Fibroblast of lung (primary cell): ENCODE data around the gene TIMM17B. TPM values are rescaled to one million over a fixed set of nuclear protein-coding genes. Genes with fewer than 3 reads are reported as not detected.

Experiments used
- DNase-seq, 2 donors: peaks; one replicate each; pipeline versions ENCODE4 v3.0.0 to v3.0.0-alpha.2; 2010; ENCODE audit warnings: low read depth in 2 of 2
- H2AFZ ChIP-seq: 2 replicates; pipeline ENCODE4 v1.5.1; 2012; ENCODE audit warnings: low read length, control low read depth, inconsistent platforms
- H3K27ac ChIP-seq: 2 replicates; pipeline ENCODE4 v1.5.1; 2011; ENCODE audit warnings: low read length, control low read depth; ENCODE audit not compliant: insufficient read depth
- H3K27me3 ChIP-seq: 2 replicates; pipeline ENCODE4 v1.5.1; 2011; ENCODE audit warnings: mild to moderate bottlenecking, low read length; ENCODE audit not compliant: control insufficient read depth, insufficient read depth
- H3K36me3 ChIP-seq: 2 replicates; pipeline ENCODE4 v1.5.1; 2011; ENCODE audit warnings: low read length; ENCODE audit not compliant: control insufficient read depth, insufficient read depth
- H3K4me1 ChIP-seq: 2 replicates; pipeline ENCODE4 v1.5.1; 2011; ENCODE audit warnings: low read length; ENCODE audit not compliant: control insufficient read depth, insufficient read depth; ENCODE audit errors: extremely low read depth
- H3K4me2 ChIP-seq: 2 replicates; pipeline ENCODE4 v1.5.1; 2011; ENCODE audit warnings: low read length, control low read depth; ENCODE audit not compliant: insufficient read depth; ENCODE audit errors: extremely low read depth
- H3K4me3 ChIP-seq, 4 experiments: fragments of 200-600 bp in 1 of 4; sonication (generic) in 1 of 4; replicated peaks in 1 of 4; 2 replicates each; pipeline ENCODE4 v1.5.1; 2011 to 2016; ENCODE audit warnings: low read length in 4 of 4, low read depth in 3 of 4, mild to moderate bottlenecking in 3 of 4, control low read depth in 2 of 4, inconsistent platforms in 1 of 4, mixed read lengths in 1 of 4; ENCODE audit not compliant: insufficient read depth in 1 of 4; ENCODE audit errors: control extremely low read depth in 1 of 4
- H3K79me2 ChIP-seq: 2 replicates; pipeline ENCODE4 v1.5.1; 2012; ENCODE audit warnings: mild to moderate bottlenecking, low read length, inconsistent platforms; ENCODE audit not compliant: control insufficient read depth, insufficient read depth
- H3K9ac ChIP-seq: 2 replicates; pipeline ENCODE4 v1.5.1; 2011; ENCODE audit warnings: mild to moderate bottlenecking, low read length, control low read depth; ENCODE audit not compliant: insufficient read depth
- H3K9me3 ChIP-seq: 2 replicates; pipeline ENCODE4 v1.5.1; 2012; ENCODE audit warnings: low read depth, low read length; ENCODE audit not compliant: control insufficient read depth, insufficient read depth
- H4K20me1 ChIP-seq: 2 replicates; pipeline ENCODE4 v1.5.1; 2011; ENCODE audit warnings: low read length; ENCODE audit not compliant: control insufficient read depth, insufficient read depth; ENCODE audit errors: extremely low read depth
- CTCF ChIP-seq, 2 donors: IDR thresholded peaks in 1 of 2; conservative IDR thresholded peaks in 1 of 2; 1 replicate in 1 of 2; 2 replicates in 1 of 2; pipeline ENCODE4 v1.5.1; 2011 to 2012; ENCODE audit warnings: low read length in 2 of 2, control low read depth in 1 of 2, inconsistent platforms in 1 of 2, low read depth in 1 of 2, mild to moderate bottlenecking in 1 of 2
- EZH2 ChIP-seq: IDR thresholded peaks from 2 replicates; pipeline ENCODE4 v1.5.1; 2012; ENCODE audit warnings: low read length, control low read depth, mild to moderate bottlenecking; ENCODE audit errors: missing control alignments
- polyA plus RNA-seq, 2 donors: library from polyadenylated mRNA; depleted of rRNA in 1 of 2; stranded (reverse) in 1 of 2; unstranded in 1 of 2; fragments of >200 nt; gene quantifications; 2 replicates each; pipeline ENCODE4 v1.2.1, GENCODE V29; 2011 to 2012; ENCODE audit warnings: missing spikeins in 1 of 2
- total RNA-seq: library from RNA; depleted of rRNA; stranded (reverse); fragments of >200 nt; gene quantifications from 2 replicates; pipeline ENCODE4 v1.2.1, GENCODE V29; 2014

The TIMM17B gene
- total and polyA plus RNA-seq, 2 donors (not counting 1 experiment from before 2014, with no cell fraction given): 19.0 to 32.0 TPM

- H3K27me3 ChIP-seq: no peaks in the 10 kb centered on the region
- no peaks in the 10 kb centered on the region for H3K4me1 ChIP-seq
- no peak overlapping the region for H3K27ac ChIP-seq
- H3K4me2 ChIP-seq: no peak overlapping the region
- no peak for DNase-seq
- H3K36me3 ChIP-seq: peaks cover 2% of the 10 kb centered on the region
- no peak overlapping the region for H2AFZ ChIP-seq
- H3K9ac ChIP-seq: no peak overlapping the region
- H3K9me3 ChIP-seq: no peaks in the 10 kb centered on the region
- H4K20me1 ChIP-seq: no peaks in the 10 kb centered on the region
- H3K79me2 ChIP-seq: peaks cover 5% of the 10 kb centered on the region
- no peak overlapping the region for H3K4me3 ChIP-seq
- TF ChIP-seq CTCF (conservative IDR thresholded peaks at IDR 0.05 in 1 of 2, IDR thresholded peaks at IDR 0.05 in 1 of 2; ENCODE audit: low read depth in 1 of 2, low read length in 2 of 2) (no peak), EZH2 (no peak)
These were observed 37.7 kb upstream of the TIMM17B start for GRCh38 chrX:48935301-48935670.

- Histone ChIP-seq H3K9me3 (no peaks in the 10 kb centered on the region), H3K4me3 (no peak overlapping the region), H4K20me1 (no peaks in the 10 kb centered on the region), H3K27me3 (no peaks in the 10 kb centered on the region), H3K79me2 (peaks cover 1% of the 10 kb centered on the region), H3K4me1 (no peaks in the 10 kb centered on the region), H3K9ac (no peak overlapping the region), H3K36me3 (peaks cover 2% of the 10 kb centered on the region), H3K27ac (no peak overlapping the region), H2AFZ (no peak overlapping the region), H3K4me2 (no peak overlapping the region)
- no peak for TF ChIP-seq EZH2
- no peak for TF ChIP-seq CTCF (conservative IDR thresholded peaks at IDR 0.05 in 1 of 2, IDR thresholded peaks at IDR 0.05 in 1 of 2; ENCODE audit: low read depth in 1 of 2, low read length in 2 of 2)
- DNase-seq: no peak
These were observed 37.2 kb upstream of the TIMM17B start for GRCh38 chrX:48934581-48935300.

GRCh38 chrX:48933757-48934156 is 36.2 kb upstream of the TIMM17B start:
- Histone ChIP-seq H2AFZ (no peak overlapping the region), H3K27ac (no peak overlapping the region), H3K9me3 (no peaks in the 10 kb centered on the region), H3K4me1 (no peaks in the 10 kb centered on the region), H3K4me2 (no peak overlapping the region), H3K9ac (no peak overlapping the region), H3K27me3 (no peaks in the 10 kb centered on the region), H4K20me1 (no peaks in the 10 kb centered on the region), H3K79me2 (no peaks in the 10 kb centered on the region), H3K4me3 (no peak overlapping the region), H3K36me3 (peaks cover 2% of the 10 kb centered on the region)
- DNase-seq: no peak
- no peak for TF ChIP-seq CTCF (conservative IDR thresholded peaks at IDR 0.05 in 1 of 2, IDR thresholded peaks at IDR 0.05 in 1 of 2; ENCODE audit: low read depth in 1 of 2, low read length in 2 of 2)
- TF ChIP-seq EZH2: no peak
